NCI-H128 (cell line): ENCODE measurements around the gene PGF.
"Not testable (repeated sequence)": the region's sequence is repeated elsewhere in the genome, so short reads cannot be mapped to it uniquely, and the experiment has no call there.

ENCODE experiments used
- DNase-seq: peaks from one replicate; lab custom pipeline; 2025; ENCODE audit not compliant: unreplicated experiment; lab: John Stamatoyannopoulos, UW

The PGF gene

GRCh38 chr14:74945261-74945851, 10.0 kb downstream of the PGF start:
- DNase-seq = no peak

GRCh38 chr14:74942608-74943007, 12.8 kb downstream of the PGF start:
- no peak for DNase-seq

GRCh38 chr14:74942181-74942580, 13.2 kb downstream of the PGF start:
- no peak for DNase-seq

GRCh38 chr14:74941676-74942097, 13.7 kb downstream of the PGF start:
- no peak for DNase-seq

- no peak for DNase-seq
These were observed 14.3 kb downstream of the PGF start for GRCh38 chr14:74940956-74941565.

GRCh38 chr14:74938531-74939495, 16.6 kb downstream of the PGF start:
- no peak for DNase-seq

- DNase-seq = no peak
These were observed 18.2 kb downstream of the PGF start for GRCh38 chr14:74937171-74937570.

GRCh38 chr14:74936731-74937130, 18.7 kb downstream of the PGF start:
- no peak for DNase-seq

GRCh38 chr14:74936151-74936550, 19.2 kb downstream of the PGF start:
- DNase-seq = no peak

GRCh38 chr14:74935360-74935680, 20.1 kb downstream of the PGF start:
- no peak for DNase-seq

GRCh38 chr14:74934476-74935359, 20.7 kb downstream of the PGF start:
- no peak for DNase-seq

- no peak for DNase-seq
These were observed 21.4 kb downstream of the PGF start for GRCh38 chr14:74934041-74934440.

GRCh38 chr14:74932936-74933335, 22.5 kb downstream of the PGF start:
- DNase-seq = not testable (repeated sequence)

- no peak for DNase-seq
These were observed 22.9 kb downstream of the PGF start for GRCh38 chr14:74932401-74932901.

GRCh38 chr14:74931744-74932143, 23.7 kb downstream of the PGF start:
- not testable (repeated sequence) for DNase-seq

- DNase-seq = no peak
These were observed 26.2 kb downstream of the PGF start for GRCh38 chr14:74929242-74929641.

GRCh38 chr14:74927225-74927624, 28.2 kb downstream of the PGF start:
- no peak for DNase-seq

- DNase-seq = no peak
These were observed 31.3 kb downstream of the PGF start for GRCh38 chr14:74924061-74924460.

GRCh38 chr14:74922752-74923401, 32.5 kb downstream of the PGF start, which contains the start of gene RPS6KL1:
Gene RPS6KL1 (minus strand): TSS chr14:74923260. CDS start chr14:74921541, 1,719 bp downstream.
- peak; percentile 49 for DNase-seq
